ENCODE data around the gene PDE4D.

The PDE4D gene

DNA sequence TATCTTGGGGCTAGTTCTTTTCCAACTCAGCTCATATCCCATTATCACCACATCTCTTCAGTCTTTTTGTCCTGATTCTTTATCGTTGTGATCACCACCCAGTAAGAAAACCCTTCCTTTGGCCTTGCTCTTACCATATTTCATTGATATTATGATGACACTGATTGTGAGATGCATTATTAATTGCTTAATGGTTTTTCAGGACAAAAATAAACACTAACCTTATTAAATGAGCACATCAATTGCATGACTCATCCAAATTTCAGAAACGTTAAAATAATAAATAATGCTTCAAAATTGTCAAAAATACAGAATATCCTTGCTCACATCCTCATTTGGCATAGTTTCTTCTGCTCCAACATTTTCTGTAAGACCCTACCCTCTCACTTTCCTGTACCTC, 270.7 kb downstream of the PDE4D start:
- DNase-seq (ENCODE audit: insufficient read length, low spot score) (no peak), FAIRE-seq (no peak)
- TF ChIP-seq POU2F2 (IDR thresholded peaks at IDR 0.05; ENCODE audit: low read depth, low read length) = no peak
- no peak for TF ChIP-seq POLR2A (IDR thresholded peaks at IDR 0.05; ENCODE audit: low read depth, low read length)
- no peak for TF ChIP-seq SPI1 (IDR thresholded peaks at IDR 0.05; ENCODE audit: low read depth, low read length)
- TF ChIP-seq POLR2AphosphoS5 (IDR thresholded peaks at IDR 0.05; ENCODE audit: low read depth, low read length) = no peak
- no peak for TF ChIP-seq PAX5 (IDR thresholded peaks at IDR 0.05; ENCODE audit: insufficient read depth, low read length, severe bottlenecking)
- no peak for TF ChIP-seq TAF1 (IDR thresholded peaks at IDR 0.05; ENCODE audit: low read depth, low read length)

DNA sequence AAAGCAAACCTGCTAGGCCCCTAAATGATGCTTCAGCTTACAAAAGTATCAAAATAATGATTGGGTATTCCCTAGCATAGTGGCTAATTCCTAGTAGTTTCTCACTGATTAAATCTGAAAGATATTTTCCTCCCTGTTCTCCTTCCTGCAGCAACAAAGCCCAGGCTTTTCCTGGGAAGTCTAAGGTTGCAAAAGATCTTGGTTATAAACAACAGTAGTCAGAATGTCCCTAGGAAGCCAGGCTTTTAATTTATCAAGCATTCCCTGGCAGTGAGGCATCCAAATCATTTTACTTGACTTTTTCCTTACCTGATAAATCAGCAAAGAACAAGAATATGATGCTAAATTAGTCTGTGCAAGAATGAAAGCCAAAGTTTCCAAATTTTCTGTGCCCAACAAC, 272.0 kb downstream of the PDE4D start:
- FAIRE-seq (no peak), DNase-seq (ENCODE audit: insufficient read length, low spot score) (no peak)
- TF ChIP-seq TAF1 (IDR thresholded peaks at IDR 0.05; ENCODE audit: low read depth, low read length) = no peak
- no peak for TF ChIP-seq SPI1 (IDR thresholded peaks at IDR 0.05; ENCODE audit: low read depth, low read length)
- TF ChIP-seq PAX5 (IDR thresholded peaks at IDR 0.05; ENCODE audit: insufficient read depth, low read length, severe bottlenecking) = no peak
- TF ChIP-seq POU2F2 (IDR thresholded peaks at IDR 0.05; ENCODE audit: low read depth, low read length) = no peak
- TF ChIP-seq POLR2AphosphoS5 (IDR thresholded peaks at IDR 0.05; ENCODE audit: low read depth, low read length) = no peak
- TF ChIP-seq POLR2A (IDR thresholded peaks at IDR 0.05; ENCODE audit: low read depth, low read length) = no peak

DNA sequence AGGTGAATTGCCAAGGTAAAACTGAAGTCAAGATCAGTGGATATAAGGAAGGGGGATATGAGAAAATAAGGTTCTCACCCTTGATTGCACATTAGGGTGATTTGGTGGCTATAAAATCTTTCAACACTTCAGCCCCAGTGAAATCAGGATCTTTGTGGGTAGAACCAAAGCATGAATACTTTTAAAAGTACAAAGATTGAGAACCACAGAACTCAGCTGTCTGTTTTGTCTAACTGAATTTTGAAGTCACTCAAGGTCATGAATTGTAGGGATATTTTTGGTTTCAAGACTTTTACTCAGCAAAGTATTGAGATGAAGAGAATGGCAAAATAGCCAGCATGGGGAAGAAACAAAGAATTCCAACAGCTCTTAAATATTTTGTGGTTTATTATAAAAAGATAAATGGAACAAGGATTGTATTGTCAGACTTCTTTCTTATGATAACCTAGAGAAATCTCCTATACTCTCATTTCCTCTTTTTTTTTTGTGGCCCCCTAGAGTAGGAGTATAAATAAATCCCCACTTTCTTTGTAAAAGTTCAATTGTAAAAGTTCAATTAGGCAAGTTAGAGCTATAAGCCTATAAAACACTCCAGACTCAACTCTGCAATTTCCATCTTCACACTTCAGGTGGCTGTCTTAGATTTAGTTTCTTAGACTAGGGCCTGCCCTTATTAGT, 272.9 kb downstream of the PDE4D start:
- DNase-seq (ENCODE audit: insufficient read length, low spot score) = no peak
- TF ChIP-seq SPI1 (IDR thresholded peaks at IDR 0.05; ENCODE audit: low read depth, low read length) (peak; percentile 57), PAX5 (IDR thresholded peaks at IDR 0.05; ENCODE audit: insufficient read depth, low read length, severe bottlenecking) (no peak)
- no peak for FAIRE-seq

DNA sequence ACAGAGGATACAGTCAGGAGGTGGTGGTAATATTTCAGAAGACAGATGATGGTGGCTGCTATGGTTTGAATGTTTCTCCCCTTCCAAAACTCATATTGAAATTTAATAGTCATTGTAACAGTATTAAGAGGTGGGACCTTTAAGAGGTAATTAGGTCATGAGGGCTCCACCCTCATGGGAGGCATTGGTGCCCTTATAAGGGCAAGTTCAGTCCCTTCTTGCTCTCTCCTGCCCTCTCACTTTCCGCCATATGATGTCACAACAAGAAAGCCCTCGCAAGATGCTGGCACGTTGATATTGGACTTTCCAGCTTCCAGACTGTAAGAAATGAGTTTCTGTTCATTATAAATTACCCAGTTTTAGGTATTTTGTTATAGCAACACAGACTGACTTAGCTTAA, 274.9 kb downstream of the PDE4D start:
- FAIRE-seq (no peak), DNase-seq (ENCODE audit: insufficient read length, low spot score) (no peak)
- TF ChIP-seq TAF1 (IDR thresholded peaks at IDR 0.05; ENCODE audit: low read depth, low read length) (no peak), SPI1 (IDR thresholded peaks at IDR 0.05; ENCODE audit: low read depth, low read length) (no peak), POLR2A (IDR thresholded peaks at IDR 0.05; ENCODE audit: low read depth, low read length) (no peak), POU2F2 (IDR thresholded peaks at IDR 0.05; ENCODE audit: low read depth, low read length) (no peak), POLR2AphosphoS5 (IDR thresholded peaks at IDR 0.05; ENCODE audit: low read depth, low read length) (no peak), PAX5 (IDR thresholded peaks at IDR 0.05; ENCODE audit: insufficient read depth, low read length, severe bottlenecking) (no peak)

DNA sequence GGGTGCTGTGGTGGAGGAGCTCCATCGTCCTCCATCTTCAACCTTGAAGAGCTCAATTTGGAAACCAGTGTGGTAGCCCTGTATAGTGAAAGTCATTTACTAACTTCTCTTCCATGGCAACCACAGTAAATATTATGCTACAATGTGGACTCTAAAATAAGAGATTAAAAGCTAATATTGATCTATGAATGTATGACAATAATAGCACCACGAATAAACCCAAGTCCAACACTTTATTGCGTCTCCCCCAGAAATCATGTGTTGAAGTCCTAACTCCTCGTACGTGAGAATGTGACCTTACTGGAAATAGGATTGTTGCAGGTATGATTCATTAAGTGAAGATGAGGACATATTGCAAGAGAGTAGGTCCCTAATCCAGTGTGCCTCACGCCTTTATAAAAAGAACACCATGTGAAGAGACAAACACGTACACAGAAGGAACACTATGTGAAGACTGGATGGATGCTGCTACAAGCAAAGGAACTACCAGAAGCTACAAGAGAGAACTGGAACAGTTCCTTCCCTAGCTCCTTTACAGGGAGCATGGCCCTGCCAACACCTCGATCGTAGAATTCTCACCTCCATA, 276.2 kb downstream of the PDE4D start:
- TF ChIP-seq POU2F2 (IDR thresholded peaks at IDR 0.05; ENCODE audit: low read depth, low read length) (no peak), POLR2AphosphoS5 (IDR thresholded peaks at IDR 0.05; ENCODE audit: low read depth, low read length) (no peak), POLR2A (IDR thresholded peaks at IDR 0.05; ENCODE audit: low read depth, low read length) (no peak), SPI1 (IDR thresholded peaks at IDR 0.05; ENCODE audit: low read depth, low read length) (no peak), TAF1 (IDR thresholded peaks at IDR 0.05; ENCODE audit: low read depth, low read length) (no peak), PAX5 (IDR thresholded peaks at IDR 0.05; ENCODE audit: insufficient read depth, low read length, severe bottlenecking) (no peak)
- no peak for FAIRE-seq

DNA sequence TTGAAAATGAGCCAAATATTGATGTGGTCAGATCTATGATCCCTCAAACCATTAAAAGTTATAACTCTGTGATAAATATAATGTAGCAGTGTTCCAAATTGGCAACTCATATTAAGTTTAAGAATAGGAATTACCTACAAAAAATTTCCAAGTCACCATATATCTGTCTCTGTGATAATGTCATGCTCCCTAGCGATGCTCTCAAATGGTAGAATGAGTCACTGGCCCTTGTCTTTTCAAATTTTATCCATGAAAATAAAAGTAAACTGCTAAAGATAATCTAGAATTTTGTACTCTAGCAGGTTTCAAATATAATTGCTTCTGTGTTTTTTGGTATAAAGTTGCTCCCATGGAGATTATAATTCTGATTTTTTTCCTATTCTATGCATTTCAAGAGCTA, 277.1 kb downstream of the PDE4D start:
- FAIRE-seq (no peak), DNase-seq (ENCODE audit: insufficient read length, low spot score) (no peak)
- no peak for TF ChIP-seq POLR2AphosphoS5 (IDR thresholded peaks at IDR 0.05; ENCODE audit: low read depth, low read length)
- no peak for TF ChIP-seq PAX5 (IDR thresholded peaks at IDR 0.05; ENCODE audit: insufficient read depth, low read length, severe bottlenecking)
- no peak for TF ChIP-seq POLR2A (IDR thresholded peaks at IDR 0.05; ENCODE audit: low read depth, low read length)
- no peak for TF ChIP-seq TAF1 (IDR thresholded peaks at IDR 0.05; ENCODE audit: low read depth, low read length)
- no peak for TF ChIP-seq SPI1 (IDR thresholded peaks at IDR 0.05; ENCODE audit: low read depth, low read length)
- no peak for TF ChIP-seq POU2F2 (IDR thresholded peaks at IDR 0.05; ENCODE audit: low read depth, low read length)

More for the DNA sequence above, 276.2 kb downstream of the PDE4D start:
- no peak for DNase-seq (ENCODE audit: insufficient read length, low spot score)

DNA sequence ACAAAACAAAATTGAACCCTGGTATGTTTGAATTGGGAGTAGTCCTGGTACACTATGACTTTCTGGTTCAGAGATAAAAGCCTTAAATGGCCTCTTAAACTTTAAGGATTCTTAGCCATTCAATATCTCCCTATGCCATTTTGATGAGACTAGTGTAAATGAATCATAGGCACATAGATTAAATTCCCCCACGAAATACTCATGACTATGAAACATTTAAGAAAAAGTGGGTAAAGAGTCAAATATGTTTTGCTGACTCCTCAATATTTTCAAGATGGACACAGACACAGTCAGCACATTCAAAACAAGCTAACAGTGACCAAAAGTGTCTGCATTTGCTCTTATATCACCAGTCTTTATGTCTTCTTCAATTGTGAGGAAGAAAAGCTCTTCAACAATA, 278.3 kb downstream of the PDE4D start:
- DNase-seq (ENCODE audit: insufficient read length, low spot score) (no peak), FAIRE-seq (no peak)
- no peak for TF ChIP-seq POLR2A (IDR thresholded peaks at IDR 0.05; ENCODE audit: low read depth, low read length)
- no peak for TF ChIP-seq TAF1 (IDR thresholded peaks at IDR 0.05; ENCODE audit: low read depth, low read length)
- TF ChIP-seq PAX5 (IDR thresholded peaks at IDR 0.05; ENCODE audit: insufficient read depth, low read length, severe bottlenecking) = no peak
- no peak for TF ChIP-seq POLR2AphosphoS5 (IDR thresholded peaks at IDR 0.05; ENCODE audit: low read depth, low read length)
- no peak for TF ChIP-seq POU2F2 (IDR thresholded peaks at IDR 0.05; ENCODE audit: low read depth, low read length)
- TF ChIP-seq SPI1 (IDR thresholded peaks at IDR 0.05; ENCODE audit: low read depth, low read length) = no peak

DNA sequence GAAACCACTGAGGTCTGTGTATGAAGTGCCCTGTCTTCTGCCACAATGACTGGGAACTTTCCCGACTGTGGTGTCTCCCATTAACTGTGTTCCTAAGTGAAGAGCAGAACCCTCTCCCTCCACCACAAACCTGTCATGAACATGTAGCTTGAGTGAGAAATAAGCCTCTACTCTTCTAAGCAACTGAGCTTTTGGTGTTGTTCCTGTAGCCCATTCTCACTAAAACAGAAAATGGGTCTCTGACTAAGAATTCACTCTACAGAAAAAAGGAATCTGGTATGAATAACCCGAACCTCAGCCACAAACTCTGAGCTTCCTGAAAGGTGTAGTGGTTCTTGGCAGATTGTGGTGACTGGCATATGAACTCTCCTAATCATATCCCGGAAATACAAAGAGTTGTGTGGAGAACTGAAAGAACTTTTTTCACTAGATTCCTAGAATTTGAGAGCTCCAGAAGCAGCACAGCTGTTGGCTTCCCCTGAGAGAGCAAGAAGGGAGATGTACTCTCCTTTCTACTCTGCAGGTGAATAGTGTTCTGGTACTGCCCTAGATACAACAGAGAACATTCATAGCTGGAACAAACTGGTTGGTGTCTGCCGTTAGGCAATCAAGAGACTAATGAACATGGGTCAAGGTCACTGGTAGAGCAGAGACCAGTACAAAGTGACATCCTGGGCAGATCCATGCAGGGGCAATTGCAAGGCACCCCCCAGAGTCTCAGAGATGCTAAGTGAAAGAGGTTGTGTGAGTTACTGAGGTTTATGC, 283.8 kb downstream of the PDE4D start:
- FAIRE-seq (no peak), DNase-seq (ENCODE audit: insufficient read length, low spot score) (no peak)
- TF ChIP-seq POLR2A (IDR thresholded peaks at IDR 0.05; ENCODE audit: low read depth, low read length) (no peak), SPI1 (IDR thresholded peaks at IDR 0.05; ENCODE audit: low read depth, low read length) (no peak), POLR2AphosphoS5 (IDR thresholded peaks at IDR 0.05; ENCODE audit: low read depth, low read length) (no peak), TAF1 (IDR thresholded peaks at IDR 0.05; ENCODE audit: low read depth, low read length) (no peak), POU2F2 (IDR thresholded peaks at IDR 0.05; ENCODE audit: low read depth, low read length) (no peak), PAX5 (IDR thresholded peaks at IDR 0.05; ENCODE audit: insufficient read depth, low read length, severe bottlenecking) (no peak)

DNA sequence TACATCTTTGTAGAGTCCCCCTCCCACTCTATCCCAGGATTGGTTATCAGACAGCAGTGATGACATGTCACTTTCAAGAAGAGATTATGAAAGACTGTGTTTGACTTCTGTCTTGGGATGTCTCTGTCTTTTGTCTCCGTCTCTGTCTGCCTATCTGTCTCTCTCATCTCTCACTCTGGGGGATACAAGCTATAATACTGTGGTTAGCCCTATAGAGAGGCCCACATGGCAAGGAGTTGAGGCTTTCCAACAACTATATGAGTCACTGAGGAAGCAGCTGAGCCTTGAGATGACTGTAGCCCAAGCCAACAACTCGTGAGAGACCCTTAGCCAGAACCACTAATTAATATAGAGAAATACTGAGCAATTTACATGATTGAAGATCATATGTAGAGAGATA, 284.8 kb downstream of the PDE4D start:
- FAIRE-seq (no peak), DNase-seq (ENCODE audit: insufficient read length, low spot score) (no peak)
- TF ChIP-seq SPI1 (IDR thresholded peaks at IDR 0.05; ENCODE audit: low read depth, low read length) (no peak), POU2F2 (IDR thresholded peaks at IDR 0.05; ENCODE audit: low read depth, low read length) (no peak), PAX5 (IDR thresholded peaks at IDR 0.05; ENCODE audit: insufficient read depth, low read length, severe bottlenecking) (no peak)
